Mesenchymal stem cell (in vitro differentiated cells and primary cell): ENCODE measurements around the gene BEND2.

Source experiments
- DNase-seq: peaks from one replicate; pipeline ENCODE4 v3.0.0-alpha.2; 2013
- H2AFZ ChIP-seq: one replicate; pipeline ENCODE4 v1.6.1; 2013; ENCODE audit warnings: low read depth, mild to moderate bottlenecking, control low read depth, inconsistent platforms, low read length, moderate library complexity
- H2AK5ac ChIP-seq: 2 replicates; pipeline ENCODE4 v1.6.1; 2013; ENCODE audit warnings: low read length, moderate library complexity, mild to moderate bottlenecking, inconsistent platforms; ENCODE audit not compliant: severe bottlenecking
- H2BK120ac ChIP-seq: one replicate; pipeline ENCODE4 v1.6.1; 2013; ENCODE audit warnings: low read depth, mild to moderate bottlenecking, inconsistent platforms, low read length, moderate library complexity
- H2BK12ac ChIP-seq, 2 experiments: one replicate each; pipeline ENCODE4 v1.6.1; 2013; ENCODE audit warnings: inconsistent platforms in 2 of 2, low read length in 2 of 2, mild to moderate bottlenecking in 2 of 2, moderate library complexity in 2 of 2, control low read depth in 1 of 2
- H2BK15ac ChIP-seq: one replicate; pipeline ENCODE4 v1.6.1; 2013; ENCODE audit warnings: mild to moderate bottlenecking, low read depth, inconsistent platforms; ENCODE audit not compliant: poor library complexity, severe bottlenecking
- H2BK5ac ChIP-seq: 2 replicates; pipeline ENCODE4 v1.6.1; 2013; ENCODE audit warnings: low read depth, mild to moderate bottlenecking, low read length, control low read depth, inconsistent platforms; ENCODE audit not compliant: poor library complexity, severe bottlenecking
- H3K14ac ChIP-seq, 2 experiments: one replicate each; pipeline ENCODE4 v1.6.1; 2013; ENCODE audit warnings: inconsistent platforms in 2 of 2, low read length in 2 of 2, control low read depth in 1 of 2, mild to moderate bottlenecking in 1 of 2, moderate library complexity in 1 of 2
- H3K18ac ChIP-seq, 2 experiments: one replicate each; pipeline ENCODE4 v1.6.1; 2013; ENCODE audit warnings: inconsistent platforms in 2 of 2, low read length in 2 of 2, control low read depth in 1 of 2, low read depth in 1 of 2, mild to moderate bottlenecking in 1 of 2
- H3K23ac ChIP-seq, 2 experiments: one replicate each; pipeline ENCODE4 v1.6.1; 2013; ENCODE audit warnings: inconsistent platforms in 2 of 2, low read length in 2 of 2, mild to moderate bottlenecking in 2 of 2, moderate library complexity in 2 of 2, control low read depth in 1 of 2
- H3K27ac ChIP-seq: 2 replicates; pipeline ENCODE4 v1.5.1; 2013; ENCODE audit warnings: mild to moderate bottlenecking, moderate library complexity, low read length, control low read depth, inconsistent platforms; ENCODE audit not compliant: poor library complexity, severe bottlenecking
- H3K27me3 ChIP-seq, 2 experiments: 2 replicates each; pipeline versions ENCODE4 v1.6.1 to v1.7.0; 2013; ENCODE audit warnings: low read length in 2 of 2, mild to moderate bottlenecking in 2 of 2, moderate library complexity in 2 of 2, control low read depth in 1 of 2, inconsistent platforms in 1 of 2; ENCODE audit not compliant: control insufficient read depth in 1 of 2, insufficient read depth in 1 of 2
- H3K36me3 ChIP-seq, 2 experiments: 2 replicates each; pipeline versions ENCODE4 v1.6.1 to v1.7.0; 2013; ENCODE audit warnings: low read length in 2 of 2, control low read depth in 1 of 2, inconsistent platforms in 1 of 2, low read depth in 1 of 2, mild to moderate bottlenecking in 1 of 2; ENCODE audit not compliant: insufficient read depth in 2 of 2, control insufficient read depth in 1 of 2
- H3K4ac ChIP-seq, 2 experiments: one replicate each; pipeline ENCODE4 v1.6.1; 2013; ENCODE audit warnings: inconsistent platforms in 2 of 2, low read length in 2 of 2, mild to moderate bottlenecking in 2 of 2, moderate library complexity in 2 of 2, control low read depth in 1 of 2, low read depth in 1 of 2
- H3K4me1 ChIP-seq: 2 replicates; pipeline ENCODE4 v1.6.1; 2013; ENCODE audit warnings: low read depth, low read length, control low read depth; ENCODE audit not compliant: control insufficient read depth, insufficient read depth
- H3K4me2 ChIP-seq: 2 replicates; pipeline ENCODE4 v1.6.1; 2013; ENCODE audit warnings: low read length, mild to moderate bottlenecking, inconsistent platforms; ENCODE audit not compliant: poor library complexity, severe bottlenecking
- H3K4me3 ChIP-seq, 2 experiments: 2 replicates each; pipeline versions ENCODE4 v1.5.1 to v1.7.0; 2013; ENCODE audit warnings: low read length in 2 of 2, mild to moderate bottlenecking in 2 of 2, control low read depth in 1 of 2, low read depth in 1 of 2; ENCODE audit not compliant: insufficient read depth in 1 of 2
- H3K79me1 ChIP-seq: replicated peaks from 2 replicates; pipeline ENCODE4 v1.6.1; 2013; ENCODE audit warnings: mild to moderate bottlenecking, control low read depth, low read length, inconsistent platforms; ENCODE audit not compliant: poor library complexity, severe bottlenecking
- H3K9ac ChIP-seq: 2 replicates; pipeline ENCODE4 v1.7.0; 2013; ENCODE audit warnings: mild to moderate bottlenecking, low read length, moderate library complexity
- H3K9me3 ChIP-seq: 2 replicates; pipeline ENCODE4 v1.7.0; 2013; ENCODE audit warnings: mild to moderate bottlenecking, low read length; ENCODE audit not compliant: control insufficient read depth
- H4K8ac ChIP-seq: one replicate; pipeline ENCODE4 v1.6.1; 2013; ENCODE audit warnings: inconsistent platforms, mild to moderate bottlenecking, low read length, moderate library complexity
- H4K91ac ChIP-seq: one replicate; pipeline ENCODE4 v1.6.1; 2013; ENCODE audit warnings: mild to moderate bottlenecking, low read length, inconsistent platforms
- WGBS: methylation state at CpG from one replicate; pipeline ENCODE4 v1.1.7; 2013; ENCODE audit warnings: mixed read lengths; 5-methylcytosine and 5-hydroxymethylcytosine counted together

Gene BEND2

GRCh38 chrX:18228069-18228468, 7.4 kb upstream of the BEND2 start:
- Histone ChIP-seq H3K9ac (no peak overlapping the region), H3K36me3 (no peaks in the 10 kb centered on the region), H2BK15ac (no peak overlapping the region), H4K91ac (no peak overlapping the region), H3K79me1 (no peaks in the 10 kb centered on the region), H3K4me2 (no peak overlapping the region), H3K27ac (no peak overlapping the region), H3K18ac (no peak overlapping the region), H3K9me3 (no peaks in the 10 kb centered on the region), H2BK120ac (no peak overlapping the region), H3K27me3 (no peaks in the 10 kb centered on the region), H3K14ac (no peak overlapping the region), H2AFZ (no peak overlapping the region), H3K4ac (no peak overlapping the region), H2BK5ac (no peak overlapping the region), H4K8ac (no peak overlapping the region), H2AK5ac (no peak overlapping the region), H3K23ac (no peak overlapping the region), H2BK12ac (no peak overlapping the region), H3K4me1 (no peaks in the 10 kb centered on the region), H3K4me3 (no peak overlapping the region)
- no peak for DNase-seq
- 85% methylated on average over 14 of the region's 14 CpGs for WGBS

GRCh38 chrX:18227458-18227857, 6.8 kb upstream of the BEND2 start:
- Histone ChIP-seq H2BK12ac (no peak overlapping the region), H3K4me1 (no peaks in the 10 kb centered on the region), H3K27me3 (no peaks in the 10 kb centered on the region), H3K27ac (no peak overlapping the region), H3K14ac (no peak overlapping the region), H4K91ac (no peak overlapping the region), H3K4me2 (no peak overlapping the region), H3K4me3 (no peak overlapping the region), H3K36me3 (no peaks in the 10 kb centered on the region), H3K18ac (no peak overlapping the region), H3K23ac (no peak overlapping the region), H2BK120ac (no peak overlapping the region), H3K9me3 (no peaks in the 10 kb centered on the region), H2BK15ac (no peak overlapping the region), H4K8ac (no peak overlapping the region), H2AFZ (no peak overlapping the region), H3K9ac (no peak overlapping the region), H2AK5ac (no peak overlapping the region), H3K79me1 (no peaks in the 10 kb centered on the region), H3K4ac (no peak overlapping the region), H2BK5ac (no peak overlapping the region)
- 94% methylated on average over 5 of the region's 7 CpGs for WGBS
- no peak for DNase-seq

GRCh38 chrX:18210470-18210869, 10.2 kb downstream of the BEND2 start:
- no peaks in the 10 kb centered on the region for H3K79me1 ChIP-seq
- H3K9ac ChIP-seq = no peak overlapping the region
- H4K91ac ChIP-seq = no peak overlapping the region
- no peak overlapping the region for H3K14ac ChIP-seq
- no peak overlapping the region for H2BK120ac ChIP-seq
- no peak overlapping the region for H3K4me2 ChIP-seq
- H2BK12ac ChIP-seq = no peak overlapping the region
- no peak overlapping the region for H2AK5ac ChIP-seq
- no peaks in the 10 kb centered on the region for H3K9me3 ChIP-seq
- H2BK15ac ChIP-seq = no peak overlapping the region
- no peak overlapping the region for H2BK5ac ChIP-seq
- no peak for DNase-seq
- 8% methylated on average over 2 of the region's 2 CpGs for WGBS
- H3K4ac ChIP-seq = no peak overlapping the region
- no peaks in the 10 kb centered on the region for H3K36me3 ChIP-seq
- H4K8ac ChIP-seq = no peak overlapping the region
- no peak overlapping the region for H3K23ac ChIP-seq
- no peak overlapping the region for H2AFZ ChIP-seq
- H3K4me3 ChIP-seq = no peak overlapping the region
- H3K4me1 ChIP-seq = no peaks in the 10 kb centered on the region
- H3K27ac ChIP-seq = no peak overlapping the region
- no peak overlapping the region for H3K18ac ChIP-seq
- H3K27me3 ChIP-seq = peaks cover 0 to 15% of the 10 kb centered on the region in 2 experiments

- H3K4ac ChIP-seq = no peak overlapping the region
- no peak overlapping the region for H3K4me3 ChIP-seq
- no peak overlapping the region for H2AFZ ChIP-seq
- H3K9ac ChIP-seq = no peak overlapping the region
- H2AK5ac ChIP-seq = no peak overlapping the region
- no peak overlapping the region for H2BK5ac ChIP-seq
- H3K9me3 ChIP-seq = no peaks in the 10 kb centered on the region
- 63% methylated on average over 7 of the region's 8 CpGs for WGBS
- H2BK12ac ChIP-seq = no peak overlapping the region
- peaks cover 0 to 9% of the 10 kb centered on the region in 2 experiments for H3K27me3 ChIP-seq
- no peak overlapping the region for H2BK120ac ChIP-seq
- H3K4me2 ChIP-seq = no peak overlapping the region
- H3K14ac ChIP-seq = no peak overlapping the region
- H3K36me3 ChIP-seq = no peaks in the 10 kb centered on the region
- no peaks in the 10 kb centered on the region for H3K79me1 ChIP-seq
- no peaks in the 10 kb centered on the region for H3K4me1 ChIP-seq
- no peak overlapping the region for H4K91ac ChIP-seq
- no peak overlapping the region for H3K18ac ChIP-seq
- H3K27ac ChIP-seq = no peak overlapping the region
- no peak overlapping the region for H3K23ac ChIP-seq
- DNase-seq = no peak
- no peak overlapping the region for H4K8ac ChIP-seq
- H2BK15ac ChIP-seq = no peak overlapping the region
Observed at GRCh38 chrX:18206657-18207056, 14.0 kb downstream of the BEND2 start.
